Activated naive CD8-positive, alpha-beta T cell treated with anti-CD3 and anti-CD28 coated beads, Interleukin-2, amount 50 U/mL, for 24 hours (primary cell): ENCODE data around the gene SASH1.

Source experiments
- ATAC-seq: fragments of 150-1000 bp; cut with Tn5 transposase; one replicate; pipeline ENCODE4 v1.10.0; 2021
- DNase-seq: peaks from one replicate; pipeline ENCODE4 v3.0.0; 2021
- H3K27ac Mint-ChIP-seq: one replicate; pipeline ENCODE4 v1.8.0; 2021; ENCODE audit warnings: mild to moderate bottlenecking, mixed read lengths
- H3K27me3 Mint-ChIP-seq: one replicate; pipeline ENCODE4 v1.8.0; 2021; ENCODE audit warnings: mixed read lengths
- H3K36me3 Mint-ChIP-seq: one replicate; pipeline ENCODE4 v1.8.0; 2021; ENCODE audit warnings: low read depth, mixed read lengths
- H3K4me1 Mint-ChIP-seq: one replicate; pipeline ENCODE4 v1.8.0; 2021; ENCODE audit warnings: mixed read lengths
- H3K4me3 Mint-ChIP-seq: one replicate; pipeline ENCODE4 v1.8.0; 2021; ENCODE audit warnings: mild to moderate bottlenecking, moderate library complexity, mixed read lengths
- H3K9me3 Mint-ChIP-seq: one replicate; pipeline ENCODE4 v1.8.0; 2021; ENCODE audit warnings: mixed read lengths

Gene SASH1

GRCh38 chr6:148396411-148396810 lies 53.8 kb downstream of the SASH1 start:
- Mint-ChIP-seq H3K36me3 (no peaks in the 10 kb centered on the region), H3K27me3 (peaks cover 4% of the 10 kb centered on the region), H3K9me3 (no peaks in the 10 kb centered on the region), H3K4me1 (no peaks in the 10 kb centered on the region), H3K4me3 (no peak overlapping the region), H3K27ac (no peak overlapping the region)
- DNase-seq (no peak), ATAC-seq (no peak)

GRCh38 chr6:148396926-148397325 lies 54.3 kb downstream of the SASH1 start:
- Mint-ChIP-seq H3K4me3 (no peak overlapping the region), H3K9me3 (no peaks in the 10 kb centered on the region), H3K36me3 (no peaks in the 10 kb centered on the region), H3K27me3 (peaks cover 7% of the 10 kb centered on the region), H3K4me1 (no peaks in the 10 kb centered on the region), H3K27ac (no peak overlapping the region)
- DNase-seq (no peak), ATAC-seq (no peak)

GRCh38 chr6:148398244-148398643 lies 55.6 kb downstream of the SASH1 start:
- H3K4me1 Mint-ChIP-seq: no peaks in the 10 kb centered on the region
- no peak overlapping the region for H3K27ac Mint-ChIP-seq
- DNase-seq (no peak), ATAC-seq (no peak)
- H3K36me3 Mint-ChIP-seq: no peaks in the 10 kb centered on the region
- H3K9me3 Mint-ChIP-seq: no peaks in the 10 kb centered on the region
- H3K27me3 Mint-ChIP-seq: peaks cover 8% of the 10 kb centered on the region
- no peak overlapping the region for H3K4me3 Mint-ChIP-seq

GRCh38 chr6:148398678-148399077 lies 56.0 kb downstream of the SASH1 start:
- no peaks in the 10 kb centered on the region for H3K9me3 Mint-ChIP-seq
- H3K36me3 Mint-ChIP-seq: no peaks in the 10 kb centered on the region
- peaks cover 8% of the 10 kb centered on the region for H3K27me3 Mint-ChIP-seq
- no peak overlapping the region for H3K4me3 Mint-ChIP-seq
- H3K4me1 Mint-ChIP-seq: no peaks in the 10 kb centered on the region
- no peak overlapping the region for H3K27ac Mint-ChIP-seq
- ATAC-seq: no peak
- DNase-seq: no peak

GRCh38 chr6:148401571-148401970 lies 58.9 kb downstream of the SASH1 start:
- Mint-ChIP-seq H3K4me3 (no peak overlapping the region), H3K27ac (no peak overlapping the region), H3K27me3 (peaks cover 11% of the 10 kb centered on the region), H3K4me1 (no peaks in the 10 kb centered on the region), H3K9me3 (no peaks in the 10 kb centered on the region), H3K36me3 (no peaks in the 10 kb centered on the region)
- ATAC-seq (no peak), DNase-seq (no peak)

GRCh38 chr6:148404456-148405054 lies 61.9 kb downstream of the SASH1 start:
- Mint-ChIP-seq H3K36me3 (no peaks in the 10 kb centered on the region), H3K27ac (no peak overlapping the region), H3K27me3 (peaks cover 13% of the 10 kb centered on the region), H3K4me1 (no peaks in the 10 kb centered on the region), H3K9me3 (no peaks in the 10 kb centered on the region), H3K4me3 (no peak overlapping the region)
- DNase-seq: no peak
- ATAC-seq: no peak

- no peaks in the 10 kb centered on the region for H3K9me3 Mint-ChIP-seq
- peaks cover 13% of the 10 kb centered on the region for H3K27me3 Mint-ChIP-seq
- ATAC-seq (no peak), DNase-seq (no peak)
- H3K27ac Mint-ChIP-seq: no peak overlapping the region
- H3K4me1 Mint-ChIP-seq: no peaks in the 10 kb centered on the region
- H3K36me3 Mint-ChIP-seq: no peaks in the 10 kb centered on the region
- H3K4me3 Mint-ChIP-seq: no peak overlapping the region
Observed at GRCh38 chr6:148405894-148406293, 63.3 kb downstream of the SASH1 start.

GRCh38 chr6:148406579-148407371 lies 64.1 kb downstream of the SASH1 start:
- ATAC-seq: no peak
- H3K36me3 Mint-ChIP-seq: no peaks in the 10 kb centered on the region
- H3K4me3 Mint-ChIP-seq: no peak overlapping the region
- H3K9me3 Mint-ChIP-seq: no peaks in the 10 kb centered on the region
- DNase-seq: no peak
- H3K27me3 Mint-ChIP-seq: peaks cover 12% of the 10 kb centered on the region
- no peaks in the 10 kb centered on the region for H3K4me1 Mint-ChIP-seq
- H3K27ac Mint-ChIP-seq: no peak overlapping the region

GRCh38 chr6:148407372-148407771 lies 64.7 kb downstream of the SASH1 start:
- H3K4me1 Mint-ChIP-seq: no peaks in the 10 kb centered on the region
- no peak overlapping the region for H3K27ac Mint-ChIP-seq
- no peak overlapping the region for H3K4me3 Mint-ChIP-seq
- H3K27me3 Mint-ChIP-seq: peaks cover 9% of the 10 kb centered on the region
- no peaks in the 10 kb centered on the region for H3K9me3 Mint-ChIP-seq
- ATAC-seq (no peak), DNase-seq (no peak)
- no peaks in the 10 kb centered on the region for H3K36me3 Mint-ChIP-seq

GRCh38 chr6:148413321-148414091 lies 70.9 kb downstream of the SASH1 start:
- Mint-ChIP-seq H3K27me3 (peaks cover 12% of the 10 kb centered on the region), H3K9me3 (no peaks in the 10 kb centered on the region), H3K27ac (no peak overlapping the region), H3K4me3 (no peak overlapping the region), H3K36me3 (no peaks in the 10 kb centered on the region), H3K4me1 (no peaks in the 10 kb centered on the region)
- no peak for ATAC-seq
- DNase-seq: no peak

GRCh38 chr6:148414092-148414489 lies 71.5 kb downstream of the SASH1 start:
- ATAC-seq: no peak
- no peaks in the 10 kb centered on the region for H3K9me3 Mint-ChIP-seq

GRCh38 chr6:148414836-148415235 lies 72.2 kb downstream of the SASH1 start:
- ATAC-seq (no peak), DNase-seq (no peak)
- H3K4me3 Mint-ChIP-seq: no peak overlapping the region
- no peaks in the 10 kb centered on the region for H3K9me3 Mint-ChIP-seq
- no peaks in the 10 kb centered on the region for H3K4me1 Mint-ChIP-seq
- H3K27ac Mint-ChIP-seq: no peak overlapping the region
- H3K36me3 Mint-ChIP-seq: no peaks in the 10 kb centered on the region
- H3K27me3 Mint-ChIP-seq: peaks cover 18% of the 10 kb centered on the region

More at GRCh38 chr6:148414092-148414489, 71.5 kb downstream of the SASH1 start:
- Mint-ChIP-seq H3K36me3 (no peaks in the 10 kb centered on the region), H3K27me3 (peaks cover 12% of the 10 kb centered on the region), H3K27ac (no peak overlapping the region), H3K4me1 (no peaks in the 10 kb centered on the region), H3K4me3 (no peak overlapping the region)
- DNase-seq: no peak

GRCh38 chr6:148415511-148416260 lies 73.0 kb downstream of the SASH1 start:
- Mint-ChIP-seq H3K9me3 (no peaks in the 10 kb centered on the region), H3K4me3 (no peak overlapping the region), H3K36me3 (no peaks in the 10 kb centered on the region), H3K4me1 (no peaks in the 10 kb centered on the region), H3K27ac (no peak overlapping the region), H3K27me3 (peaks cover 18% of the 10 kb centered on the region)
- DNase-seq (no peak), ATAC-seq (no peak)

GRCh38 chr6:148416330-148416965 lies 73.8 kb downstream of the SASH1 start:
- Mint-ChIP-seq H3K36me3 (no peaks in the 10 kb centered on the region), H3K4me3 (no peak overlapping the region), H3K9me3 (no peaks in the 10 kb centered on the region), H3K27me3 (peaks cover 18% of the 10 kb centered on the region), H3K27ac (no peak overlapping the region), H3K4me1 (no peaks in the 10 kb centered on the region)
- no peak for ATAC-seq
- DNase-seq: no peak
